Kidney glomerular epithelial cell (primary cell): ENCODE data around the gene CMTM8.
A peak's percentile ranks its signal among the peaks of the same experiment; 100 is the strongest.
"Not testable (repeated sequence)": the region's sequence is repeated elsewhere in the genome, so short reads cannot be mapped to it uniquely, and the experiment has no call there.

Experiments used
- DNase-seq: peaks from one replicate; lab custom pipeline; 2025; lab: John Stamatoyannopoulos, UW

CMTM8 gene

GRCh38 chr3:32238453-32239306 lies at the start of gene CMTM8:
CMTM8 (plus strand) TSS chr3:32238680; CDS start chr3:32238973, 293 bp downstream.
- DNase-seq, result peak; percentile 22

GRCh38 chr3:32189693-32190092 lies 48.8 kb upstream of the CMTM8 start:
- DNase-seq, result no peak

- DNase-seq, result not testable (repeated sequence)
Measured at GRCh38 chr3:32190556-32190955, 47.9 kb upstream of the CMTM8 start.

GRCh38 chr3:32193101-32193500 lies 45.4 kb upstream of the CMTM8 start:
- no peak for DNase-seq

- DNase-seq, result no peak
Measured at GRCh38 chr3:32194653-32195052, 43.8 kb upstream of the CMTM8 start.

GRCh38 chr3:32195995-32196540 lies 42.4 kb upstream of the CMTM8 start:
- DNase-seq, result no peak

- DNase-seq, result no peak
Measured at GRCh38 chr3:32197991-32198390, 40.5 kb upstream of the CMTM8 start.

- DNase-seq, result no peak
Measured at GRCh38 chr3:32198714-32199113, 39.8 kb upstream of the CMTM8 start.

- DNase-seq, result no peak
Measured at GRCh38 chr3:32200490-32200889, 38.0 kb upstream of the CMTM8 start.

GRCh38 chr3:32200992-32201758 lies 37.3 kb upstream of the CMTM8 start:
- DNase-seq, result no peak

GRCh38 chr3:32202496-32202895 lies 36.0 kb upstream of the CMTM8 start:
- no peak for DNase-seq

- no peak for DNase-seq
Measured at GRCh38 chr3:32203854-32204253, 34.6 kb upstream of the CMTM8 start.

- DNase-seq, result no peak
Measured at GRCh38 chr3:32208447-32208846, 30.0 kb upstream of the CMTM8 start.

- no peak for DNase-seq
Measured at GRCh38 chr3:32215185-32215584, 23.3 kb upstream of the CMTM8 start.

GRCh38 chr3:32216172-32216783 lies 22.2 kb upstream of the CMTM8 start:
- no peak for DNase-seq

GRCh38 chr3:32217339-32217738 lies 21.1 kb upstream of the CMTM8 start:
- no peak for DNase-seq

- no peak for DNase-seq
Measured at GRCh38 chr3:32219537-32219936, 18.9 kb upstream of the CMTM8 start.

GRCh38 chr3:32220006-32220405 lies 18.5 kb upstream of the CMTM8 start:
- no peak for DNase-seq

GRCh38 chr3:32222950-32223349 lies 15.5 kb upstream of the CMTM8 start:
- no peak for DNase-seq

GRCh38 chr3:32224016-32224516 lies 14.4 kb upstream of the CMTM8 start:
- DNase-seq, result no peak

GRCh38 chr3:32226875-32227500 lies 11.5 kb upstream of the CMTM8 start:
- peak; percentile 75 for DNase-seq

- not testable (repeated sequence) for DNase-seq
Measured at GRCh38 chr3:32228743-32229142, 9.7 kb upstream of the CMTM8 start.
